KG1 (cell line): ENCODE data around the gene SVBP.
A peak's percentile ranks its signal among the peaks of the same experiment; 100 is the strongest.
"Not testable (repeated sequence)": the region's sequence is repeated elsewhere in the genome, so short reads cannot be mapped to it uniquely, and the experiment has no call there.

Source experiments
- DNase-seq: peaks from one replicate; lab custom pipeline; 2025; lab: John Stamatoyannopoulos, UW

SVBP gene

DNA sequence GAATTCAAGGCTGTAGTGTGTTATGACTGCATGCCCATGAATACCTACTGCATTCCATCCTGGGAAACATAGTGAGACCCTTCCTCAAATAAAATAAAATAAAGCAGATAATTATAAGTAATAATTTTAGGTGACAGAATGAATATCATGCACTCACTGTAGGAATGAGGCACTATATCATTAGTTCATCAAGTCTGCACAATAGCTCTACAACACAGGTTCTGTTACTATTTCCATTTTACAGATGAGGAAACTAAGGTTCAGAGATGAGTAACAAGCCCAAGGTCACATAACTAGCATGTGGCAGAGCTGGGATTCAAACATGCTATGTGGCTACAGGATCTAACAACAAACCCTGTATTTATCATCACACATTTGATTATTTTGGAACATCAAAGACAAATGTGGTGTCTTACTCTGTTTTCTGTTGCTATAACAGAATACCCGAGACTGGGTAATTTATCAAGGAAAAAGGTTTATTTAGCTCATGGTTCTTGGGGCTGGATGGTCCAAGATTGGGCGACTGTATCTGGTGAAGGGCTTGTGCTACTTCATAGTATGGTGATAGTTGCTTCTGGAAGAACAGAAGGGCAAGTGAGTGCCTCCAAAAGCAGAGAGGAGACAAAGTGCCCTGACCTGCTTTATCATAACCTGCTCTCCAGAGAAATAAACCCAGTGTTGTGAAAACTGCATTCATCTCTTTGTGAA, 24.4 kb upstream of the SVBP start:
- DNase-seq, result no peak

DNA sequence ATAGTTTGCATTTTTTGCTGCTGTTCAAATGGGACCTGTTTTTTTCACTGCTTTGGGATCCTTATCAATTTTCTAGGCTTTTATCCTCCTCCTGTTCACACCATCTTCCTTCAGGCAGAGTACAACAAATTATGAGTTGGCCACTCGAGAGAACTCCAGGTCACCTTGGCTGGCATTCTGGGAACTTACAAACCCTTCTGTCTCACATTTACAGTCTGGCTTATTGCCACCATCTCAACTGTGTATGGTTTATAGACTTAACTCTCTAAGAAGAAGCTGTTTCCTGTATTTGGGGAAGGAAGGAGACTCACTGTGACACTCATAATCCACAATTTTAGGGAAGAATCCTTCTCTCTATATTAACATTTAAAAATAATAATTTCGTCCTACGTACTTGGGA, 23.8 kb upstream of the SVBP start:
- no peak for DNase-seq

DNA sequence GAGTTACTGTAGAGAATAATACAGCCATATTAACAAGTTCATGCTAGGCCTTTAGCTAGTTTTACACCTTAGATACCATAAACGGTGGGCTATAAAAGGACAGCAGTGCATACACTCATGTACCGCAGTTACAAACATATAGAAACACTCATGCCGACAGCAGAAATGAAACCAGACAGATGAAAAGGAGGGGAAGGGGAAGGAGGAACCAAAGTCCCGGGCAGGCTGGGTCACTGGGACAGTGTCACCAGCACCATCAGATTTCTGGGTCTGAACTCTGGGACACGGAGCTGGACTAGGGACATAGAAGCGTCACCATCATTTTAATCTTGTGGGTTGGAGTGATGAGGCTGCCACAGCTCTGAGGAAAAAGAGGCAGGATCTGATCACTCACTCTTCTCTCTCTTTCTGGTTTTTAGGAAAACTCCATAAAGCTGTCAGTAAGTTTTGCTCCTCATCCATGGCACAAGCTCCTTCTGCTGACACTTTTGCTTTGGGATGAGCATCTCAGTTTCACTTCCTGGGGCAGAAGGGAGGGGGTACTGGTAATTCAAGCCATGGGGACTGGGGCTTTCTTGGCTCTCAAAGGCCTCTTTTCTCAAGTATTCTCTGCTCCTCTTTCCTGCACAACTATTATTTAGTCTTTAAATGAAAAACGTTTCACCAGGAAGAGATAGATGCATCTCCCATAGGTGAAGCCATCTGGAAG, 21.4 kb upstream of the SVBP start:
- no peak for DNase-seq

DNA sequence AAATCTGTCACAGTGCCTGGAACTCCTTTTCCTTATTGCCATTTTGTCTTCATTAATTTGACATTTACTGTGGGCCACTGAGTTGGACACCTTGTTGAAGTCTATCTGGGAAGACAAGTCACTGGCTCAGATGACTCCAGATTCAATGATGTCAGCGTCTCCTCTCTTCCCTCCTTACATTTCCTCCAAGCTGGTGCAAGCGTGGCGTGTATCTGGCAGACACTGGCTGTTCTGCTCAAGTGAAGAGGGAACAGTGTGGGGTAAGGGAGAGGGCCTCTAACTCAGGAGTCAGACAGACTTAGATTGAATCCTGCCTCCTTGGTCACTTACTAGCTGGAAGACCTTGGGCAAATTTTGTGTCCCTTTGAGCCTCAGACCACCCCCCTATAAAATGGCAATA, 20.5 kb upstream of the SVBP start:
- no peak for DNase-seq

DNA sequence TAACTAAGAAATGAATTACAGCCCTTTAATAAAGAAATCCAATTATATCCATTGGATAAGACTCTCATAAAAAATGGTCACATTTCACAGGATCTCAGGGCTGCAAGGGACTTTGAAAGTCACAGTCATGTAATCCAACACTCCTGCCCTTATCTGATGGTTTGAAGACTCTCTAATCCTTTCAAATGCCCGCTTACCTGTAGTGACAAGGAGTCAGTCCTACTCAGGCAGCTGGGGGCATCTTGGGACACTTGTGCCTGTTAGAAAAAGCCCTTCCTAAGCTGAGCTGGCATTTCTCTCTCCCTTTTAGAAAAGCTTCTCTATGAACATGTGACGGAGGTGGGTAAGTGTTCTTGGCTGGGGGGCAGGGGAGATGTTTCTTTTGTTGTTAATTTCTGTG, 18.2 kb upstream of the SVBP start:
- no peak for DNase-seq

DNA sequence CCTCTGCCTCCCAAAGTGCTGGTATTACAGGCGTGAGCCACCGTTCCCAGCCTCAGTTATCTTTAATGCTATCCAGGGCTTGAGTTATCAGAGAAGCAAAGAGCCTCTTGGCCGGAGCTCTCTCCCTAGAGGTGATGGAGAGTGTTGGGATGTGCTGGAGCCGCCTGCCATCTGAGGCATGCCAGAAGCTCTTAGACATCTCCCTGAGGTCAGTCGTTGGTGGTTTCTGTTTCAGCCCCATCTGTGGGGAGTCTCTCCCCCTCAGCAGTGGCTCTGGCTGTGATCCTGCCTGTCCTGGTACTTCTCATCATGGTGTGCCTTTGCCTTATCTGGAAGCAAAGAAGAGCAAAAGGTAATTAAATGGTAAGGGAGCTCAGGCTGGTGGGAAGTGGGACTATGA, 17.6 kb upstream of the SVBP start:
- no peak for DNase-seq

DNA sequence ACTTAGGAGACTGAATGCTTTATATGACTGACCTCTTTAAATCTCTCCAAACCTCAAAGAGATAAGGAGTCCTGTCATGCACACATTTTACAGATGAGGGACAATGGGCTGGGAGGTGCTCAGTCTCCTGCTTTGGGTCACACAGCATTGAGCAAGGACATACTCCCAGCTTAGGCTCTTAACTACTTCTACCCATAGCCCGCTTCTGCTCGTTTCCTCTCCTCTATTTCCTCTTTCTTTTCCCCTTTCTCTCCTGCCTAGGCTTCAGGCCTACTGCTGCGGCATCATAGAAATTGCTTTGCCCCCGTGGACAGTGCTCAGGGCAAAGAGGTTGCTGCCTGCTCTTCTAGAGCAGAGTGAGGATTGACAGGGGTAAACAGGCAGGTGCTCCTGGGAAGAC, 16.8 kb upstream of the SVBP start:
- DNase-seq, result no peak

DNA sequence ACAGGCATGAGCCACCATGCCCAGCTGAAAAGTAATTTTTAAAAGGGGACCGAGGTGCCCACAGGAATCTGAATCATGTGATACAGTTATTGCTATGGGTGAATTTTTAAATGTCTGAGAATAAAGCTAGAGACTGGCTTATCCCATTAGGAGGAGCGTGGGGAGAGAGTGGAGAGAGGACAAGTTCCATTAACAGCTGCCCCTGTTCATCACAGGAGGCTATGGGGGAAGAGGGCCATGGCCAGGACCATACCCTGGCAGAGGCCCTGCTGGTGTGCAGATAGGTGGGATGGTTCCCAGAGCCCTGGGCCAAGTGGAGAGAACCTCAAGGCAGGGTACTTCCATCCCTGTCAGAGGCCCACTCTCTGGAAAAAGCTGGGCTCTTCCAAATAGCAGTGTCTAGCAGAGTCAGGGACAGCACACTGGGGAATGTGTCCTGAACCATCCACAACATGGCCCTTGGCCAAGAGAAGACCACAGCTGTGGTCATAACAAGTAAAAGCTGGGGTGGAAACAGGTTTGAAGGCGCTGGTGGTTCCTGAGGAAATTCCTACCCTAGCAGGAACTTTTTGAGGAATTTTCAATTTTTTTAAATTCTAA, 15.5 kb upstream of the SVBP start:
- DNase-seq, result no peak

DNA sequence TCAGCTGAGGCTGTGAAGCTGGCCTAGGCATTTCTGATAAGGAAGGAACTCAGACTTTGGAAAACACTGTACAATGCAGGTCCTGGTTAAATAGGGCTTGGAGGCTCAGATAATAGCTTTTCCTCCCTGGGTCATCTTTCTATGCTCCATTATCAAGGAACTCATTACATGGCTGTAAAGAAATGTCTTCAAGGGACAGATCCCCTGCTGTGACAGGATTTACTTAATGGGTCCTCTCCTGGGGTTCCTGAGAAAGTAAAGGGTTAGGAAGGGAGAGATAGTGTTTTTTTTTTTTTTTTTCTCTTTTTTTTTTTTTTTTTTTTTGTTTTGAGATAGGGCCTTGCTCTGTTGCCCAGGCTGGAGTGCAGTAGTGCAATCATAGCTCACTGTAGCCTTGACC, 14.1 kb upstream of the SVBP start:
- DNase-seq, result no peak

DNA sequence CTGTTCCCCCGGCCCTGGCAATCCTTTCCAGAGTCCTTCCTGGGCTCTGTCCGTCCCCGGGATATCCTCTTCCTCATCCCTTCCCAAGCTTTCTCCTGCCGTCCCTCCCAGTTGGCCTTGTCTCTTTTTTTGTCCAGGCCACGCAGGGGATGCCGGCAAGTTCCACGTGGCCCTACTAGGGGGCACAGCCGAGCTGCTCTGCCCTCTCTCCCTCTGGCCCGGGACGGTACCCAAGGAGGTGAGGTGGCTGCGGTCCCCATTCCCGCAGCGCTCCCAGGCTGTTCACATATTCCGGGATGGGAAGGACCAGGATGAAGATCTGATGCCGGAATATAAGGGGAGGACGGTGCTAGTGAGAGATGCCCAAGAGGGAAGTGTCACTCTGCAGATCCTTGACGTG, 13.4 kb upstream of the SVBP start:
- no peak for DNase-seq

DNA sequence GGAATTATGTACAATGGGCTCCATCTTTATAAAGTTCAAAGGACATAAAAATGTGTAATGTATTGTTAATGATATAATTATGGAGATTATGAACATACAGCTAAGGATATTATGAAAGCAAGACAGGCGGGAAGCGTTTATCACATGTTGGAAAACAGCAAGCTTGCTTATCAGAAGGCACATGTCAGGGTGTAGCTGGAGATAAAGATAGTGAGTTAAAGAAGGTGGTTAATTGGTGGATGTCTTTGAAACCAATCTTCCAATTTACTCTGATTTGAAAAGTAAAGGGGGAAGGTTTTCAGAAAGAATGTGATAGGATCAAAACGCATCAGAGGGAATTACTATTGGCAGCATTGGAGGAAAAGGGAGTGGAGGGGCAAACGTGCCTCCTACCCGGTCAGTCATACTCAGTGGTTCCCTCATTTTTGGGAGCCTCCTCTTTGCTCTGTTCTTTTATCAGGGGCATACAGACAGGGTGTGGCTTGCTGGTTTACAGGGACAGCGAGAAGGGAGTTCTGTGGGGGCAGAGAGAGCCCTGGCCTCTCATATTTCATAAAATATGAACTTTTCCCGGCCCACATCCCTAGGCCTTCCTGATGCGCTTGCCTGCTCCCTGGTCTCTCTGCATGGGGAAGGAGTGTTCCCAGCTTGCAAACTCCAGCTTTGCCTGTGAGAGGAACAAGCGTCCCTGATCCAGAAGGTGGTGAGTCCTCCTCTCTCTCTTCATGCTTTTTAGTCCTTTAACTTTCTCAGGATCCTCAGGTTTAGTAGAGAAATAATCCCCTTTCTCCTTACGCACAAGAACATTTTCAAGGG, 8.0 kb upstream of the SVBP start:
- no peak for DNase-seq

DNA sequence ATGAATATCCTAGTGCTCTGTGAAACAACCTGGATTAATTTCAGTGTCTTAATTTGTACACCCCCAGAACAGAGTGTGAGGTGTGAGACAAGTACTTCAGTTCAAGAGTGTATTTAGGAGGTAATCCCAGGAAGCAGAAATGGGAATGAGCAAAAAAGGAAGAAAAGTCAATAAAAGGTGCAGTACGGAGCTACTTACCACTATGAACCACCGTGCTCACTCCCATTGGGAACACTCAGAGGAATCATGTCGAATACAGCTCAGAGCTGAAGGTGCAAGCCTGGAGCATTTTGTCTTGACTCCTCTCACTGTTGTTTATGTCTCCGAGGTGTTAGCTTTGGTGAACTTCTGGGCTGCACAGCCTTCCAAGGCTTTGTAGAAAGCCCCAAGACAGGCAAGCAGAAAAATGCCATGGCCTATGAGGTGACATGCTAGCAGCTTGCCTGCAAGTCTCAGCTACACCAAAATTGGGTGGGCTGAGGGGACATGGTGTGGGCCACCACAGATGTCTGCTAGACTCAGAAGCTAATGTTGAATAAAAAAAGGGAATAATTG, 7.4 kb upstream of the SVBP start:
- DNase-seq, result no peak

DNA sequence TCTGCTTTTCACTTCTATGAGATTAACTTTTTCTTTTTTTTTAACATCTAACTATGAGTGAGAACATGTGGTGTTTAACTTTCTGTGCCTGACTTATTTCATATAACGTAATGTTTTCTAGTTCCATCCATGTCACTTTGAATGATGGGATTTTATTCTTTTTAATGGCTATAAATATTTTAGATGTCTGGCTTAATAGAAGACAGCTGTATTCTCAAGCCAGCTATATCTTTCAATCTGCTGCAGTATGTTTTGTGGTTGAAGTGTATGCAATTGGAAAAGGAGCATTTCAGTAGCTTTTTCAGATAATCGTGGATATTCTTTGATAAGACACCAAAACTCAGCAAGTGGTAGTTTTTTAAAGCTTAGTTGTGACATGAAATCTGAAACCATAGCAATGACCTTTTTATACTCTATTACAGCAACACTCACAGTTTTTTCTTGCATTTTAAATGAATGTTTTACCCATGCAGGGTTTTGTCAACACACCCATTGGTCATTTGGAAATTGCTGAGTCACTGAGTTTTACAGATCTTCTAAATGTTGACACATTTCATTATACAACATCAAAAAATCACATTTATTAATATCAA, 5.7 kb upstream of the SVBP start:
- no peak for DNase-seq

DNA sequence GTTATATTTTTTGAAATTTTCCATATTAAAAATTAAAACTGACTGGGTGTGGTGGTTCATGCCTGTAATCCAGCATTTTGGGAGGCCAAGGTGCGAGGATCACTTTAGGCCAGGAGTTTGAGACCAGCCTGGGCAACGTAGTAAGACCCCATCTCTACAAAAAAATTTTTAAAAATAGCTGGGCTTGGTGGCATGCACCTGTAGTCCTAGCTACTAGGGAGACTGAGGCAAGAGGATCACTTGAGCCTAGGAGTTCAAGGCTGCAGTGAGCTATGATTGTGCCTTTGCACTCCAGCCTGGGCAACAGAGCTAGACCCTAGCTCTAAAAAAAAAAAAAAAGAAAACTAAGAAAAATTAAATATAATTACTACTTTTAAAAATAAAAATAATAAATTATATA, 4.5 kb upstream of the SVBP start:
- no peak for DNase-seq

DNA sequence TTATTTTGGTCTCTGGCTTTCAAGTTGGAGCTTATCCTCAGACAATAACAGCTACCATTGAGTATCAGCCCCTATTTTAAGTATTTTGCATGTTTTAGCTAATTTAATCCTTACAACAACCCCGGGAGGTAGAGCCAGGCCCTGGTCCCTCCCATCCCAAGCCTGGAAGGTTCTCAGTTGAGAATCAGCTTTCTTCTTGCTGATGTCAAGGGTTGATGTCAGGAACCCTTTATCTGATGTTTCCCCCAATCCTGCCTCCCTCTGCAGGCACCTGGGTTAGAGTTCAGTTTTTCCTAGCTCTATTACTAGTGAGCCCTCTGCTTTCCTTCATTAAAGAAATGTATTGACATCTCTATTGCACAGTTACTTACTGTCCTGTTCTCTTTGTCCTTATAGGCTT, 3.6 kb upstream of the SVBP start:
- no peak for DNase-seq

DNA sequence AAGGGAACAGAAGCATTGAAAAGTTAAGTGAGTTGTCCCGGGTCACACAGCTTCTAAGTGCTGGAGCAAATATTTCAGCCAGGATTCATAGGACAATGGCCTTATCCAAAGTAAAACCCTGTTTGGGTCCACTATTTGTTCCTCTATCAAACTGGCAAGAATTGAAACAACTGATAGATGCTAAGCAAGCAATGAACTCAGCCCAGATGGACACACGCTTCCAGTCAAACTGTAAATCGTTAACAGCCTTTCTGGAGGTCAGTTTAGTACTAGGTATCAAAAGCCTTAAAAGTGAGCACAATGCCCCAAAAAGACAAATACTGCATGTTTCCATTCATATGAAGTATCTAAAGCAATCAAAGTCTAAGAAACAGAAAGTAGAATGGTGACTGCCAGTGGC, 779 bp upstream of the SVBP start:
- DNase-seq, result no peak

DNA sequence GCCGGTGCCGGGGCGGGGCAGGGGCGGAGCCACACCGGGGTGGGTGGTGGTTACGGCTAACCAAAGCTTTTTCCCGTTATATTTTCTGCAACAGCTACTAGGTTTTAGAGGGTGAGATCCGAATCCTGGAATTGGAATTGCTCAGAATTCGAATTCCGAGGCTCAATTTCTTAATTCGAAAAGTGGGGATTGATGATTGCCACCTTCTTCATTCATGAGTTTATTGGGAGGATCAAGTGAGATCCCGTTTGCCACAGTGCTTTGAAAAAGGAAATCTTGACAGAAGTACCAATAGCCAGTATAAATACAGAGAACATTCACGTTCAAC, 207 bp upstream of the SVBP start:
- peak; percentile 61 for DNase-seq

DNA sequence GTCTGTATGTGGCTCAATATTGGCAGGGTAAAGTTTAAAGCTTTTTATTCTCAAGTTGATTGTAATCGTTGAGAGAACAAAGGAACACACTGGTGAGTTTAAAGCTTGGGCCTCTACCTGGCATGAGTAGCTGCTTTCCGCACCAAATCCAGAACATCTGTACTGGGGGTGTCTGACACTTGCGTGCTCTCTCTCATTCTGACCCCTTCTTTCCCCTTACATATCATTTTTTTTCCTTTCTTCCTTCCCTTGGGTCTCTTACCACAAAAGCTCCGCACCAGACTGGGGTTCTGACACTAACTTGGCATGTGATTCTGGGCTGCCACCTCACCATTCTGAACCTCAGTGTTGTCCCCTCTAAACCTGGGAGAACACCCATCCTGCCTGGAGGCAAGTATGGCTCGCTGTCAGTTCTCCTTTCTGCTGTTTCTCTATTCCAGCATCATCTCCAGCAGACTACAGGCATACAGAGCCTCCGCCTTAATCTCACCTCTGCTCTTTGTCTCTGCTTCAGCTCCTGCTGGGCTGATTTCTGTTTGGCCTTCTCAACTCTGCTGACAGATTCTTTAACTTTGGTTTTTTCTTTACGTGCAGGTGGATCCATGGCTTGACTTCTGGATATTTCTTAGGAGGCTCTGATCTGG, 1.1 kb downstream of the SVBP start:
- no peak for DNase-seq

DNA sequence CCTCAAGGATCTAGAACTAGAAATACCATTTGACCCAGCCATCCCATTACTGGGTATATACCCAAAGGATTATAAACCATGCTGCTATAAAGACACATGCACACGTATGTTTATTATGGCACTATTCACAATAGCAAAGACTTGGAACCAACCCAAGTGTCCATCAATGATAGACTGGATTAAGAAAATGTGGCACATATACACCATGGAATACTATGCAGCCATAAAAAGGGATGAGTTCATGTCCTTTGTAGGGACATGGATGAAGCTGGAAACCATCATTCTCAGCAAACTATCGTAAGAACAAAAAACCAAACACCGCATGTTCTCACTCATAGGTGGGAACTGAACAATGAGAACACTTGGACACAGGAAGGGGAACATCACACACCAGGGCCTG, 2.4 kb downstream of the SVBP start:
- not testable (repeated sequence) for DNase-seq

DNA sequence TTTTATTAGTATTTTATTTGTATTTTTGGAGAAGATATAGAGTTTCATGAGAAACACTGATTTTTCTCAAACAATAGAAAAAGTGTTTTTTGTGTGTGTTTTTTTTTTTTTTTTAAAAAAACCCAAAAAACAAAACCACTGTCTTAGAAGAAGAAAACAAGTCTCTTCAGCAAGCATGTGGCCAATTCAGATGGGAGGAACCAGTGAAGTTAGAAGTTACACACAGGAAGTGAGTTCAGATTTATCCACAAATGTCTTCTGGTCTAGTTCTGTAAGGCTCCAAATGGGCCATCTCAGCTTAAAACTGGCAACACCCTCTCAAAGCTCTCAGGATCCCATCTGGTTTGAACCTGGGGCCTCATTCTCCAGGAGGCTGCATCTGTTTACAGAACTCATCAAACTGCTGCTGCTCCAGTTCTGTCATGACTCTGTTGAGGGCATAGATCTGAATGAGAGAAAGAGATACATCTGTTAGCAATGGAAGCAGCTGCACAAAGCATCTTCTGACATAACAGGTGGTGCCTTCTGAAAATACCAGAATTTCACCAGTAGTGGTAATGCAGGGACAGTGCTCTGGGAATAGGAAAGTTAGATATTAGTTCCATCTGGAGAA, 10.0 kb downstream of the SVBP start:
- no peak for DNase-seq

DNA sequence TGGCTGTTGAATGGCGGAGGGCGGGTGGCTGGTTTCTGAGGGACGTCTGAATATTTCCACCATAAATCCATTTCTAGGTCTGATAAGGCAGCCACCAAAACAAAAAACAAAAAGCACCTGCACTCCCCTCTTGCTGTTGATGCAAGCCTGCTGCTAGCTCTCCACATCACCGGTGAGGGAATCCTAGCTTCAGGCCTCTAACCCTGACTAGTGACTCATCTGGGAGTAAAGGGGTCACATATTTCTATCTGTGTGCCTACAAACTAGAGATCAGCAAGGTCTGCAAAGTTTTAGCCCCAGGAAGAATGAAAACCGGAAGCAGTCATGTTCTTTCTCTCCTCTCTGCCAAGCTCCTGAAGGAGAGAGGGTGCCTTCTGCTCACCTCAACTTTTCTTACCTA, 10.6 kb downstream of the SVBP start:
- no peak for DNase-seq
